AG09319 (cell line): ENCODE results near the gene TOP2A.

Source experiments
- DNase-seq: peaks from one replicate; pipeline ENCODE4 v3.0.0-alpha.2; 2010; ENCODE audit warnings: low read depth; ENCODE audit errors: extremely low read depth
- CTCF ChIP-seq: IDR thresholded peaks from 2 replicates; pipeline ENCODE4 v1.5.1; 2011; ENCODE audit warnings: low read depth, mild to moderate bottlenecking, inconsistent platforms, low read length, moderate library complexity

The TOP2A gene

GRCh38 chr17:40348136-40348504, 69.6 kb downstream of the TOP2A start:
- no peak for TF ChIP-seq CTCF
- DNase-seq: no peak

- no peak for DNase-seq
- no peak for TF ChIP-seq CTCF
These were observed 70.2 kb downstream of the TOP2A start for GRCh38 chr17:40347319-40348135.

- no peak for TF ChIP-seq CTCF
These were observed 70.9 kb downstream of the TOP2A start for GRCh38 chr17:40346765-40347158.

GRCh38 chr17:40345994-40346764, 71.5 kb downstream of the TOP2A start:
- DNase-seq: no peak
- no peak for TF ChIP-seq CTCF

More at GRCh38 chr17:40346765-40347158, 70.9 kb downstream of the TOP2A start:
- no peak for DNase-seq

GRCh38 chr17:40345161-40345993, 72.3 kb downstream of the TOP2A start:
- TF ChIP-seq CTCF: no peak
- no peak for DNase-seq

GRCh38 chr17:40344421-40345160, 73.1 kb downstream of the TOP2A start:
- no peak for DNase-seq
- TF ChIP-seq CTCF: no peak
